ENCODE data around the gene TET1. TPM values are rescaled to one million over a fixed set of nuclear protein-coding genes. Genes with fewer than 3 reads are reported as not detected.
"Not testable (repeated sequence)": the region's sequence is repeated elsewhere in the genome, so short reads cannot be mapped to it uniquely, and the experiment has no call there.

Gene TET1
- total RNA-seq, 2 experiments from 2014 or later: 2.2 to 2.8 TPM

- CTCF ChIA-PET: no interaction called here
- DNase-seq (no peak), ATAC-seq (no peak)
- no peak overlapping the region for H3K27ac Mint-ChIP-seq
- H3K4me3 Mint-ChIP-seq: no peak overlapping the region
- H3K27me3 Mint-ChIP-seq: no peaks in the 10 kb centered on the region
- no peaks in the 10 kb centered on the region for H3K9me3 Mint-ChIP-seq (ENCODE audit: low read depth)
- no peaks in the 10 kb centered on the region for H3K36me3 Mint-ChIP-seq
- H3K4me1 Mint-ChIP-seq: no peaks in the 10 kb centered on the region
Measured at GRCh38 chr10:68578974-68579373, 18.8 kb downstream of the TET1 start.

GRCh38 chr10:68584187-68584586, 24.1 kb downstream of the TET1 start:
- H3K9me3 Mint-ChIP-seq (ENCODE audit: low read depth); H3K27ac Mint-ChIP-seq; CTCF ChIA-PET; H3K27me3 Mint-ChIP-seq; H3K4me3 Mint-ChIP-seq; H3K36me3 Mint-ChIP-seq; ATAC-seq; DNase-seq: not testable (repeated sequence)
- peaks cover 12% of the 10 kb centered on the region for H3K4me1 Mint-ChIP-seq

- ATAC-seq (no peak), DNase-seq (no peak)
- H3K36me3 Mint-ChIP-seq: no peaks in the 10 kb centered on the region
- peaks cover 12% of the 10 kb centered on the region for H3K4me1 Mint-ChIP-seq
- no peaks in the 10 kb centered on the region for H3K9me3 Mint-ChIP-seq (ENCODE audit: low read depth)
- H3K4me3 Mint-ChIP-seq: no peak overlapping the region
- H3K27me3 Mint-ChIP-seq: no peaks in the 10 kb centered on the region
- CTCF ChIA-PET: interaction anchor here (1.6 kb wide), 1 partner anchor 36 kb away, joined by 3 read pairs; no protein-coding TSS in a partner anchor
- no peak overlapping the region for H3K27ac Mint-ChIP-seq
Measured at GRCh38 chr10:68586606-68587305, 26.6 kb downstream of the TET1 start.

- DNase-seq (no peak), ATAC-seq (no peak)
- Mint-ChIP-seq H3K27ac (no peak overlapping the region), H3K27me3 (no peaks in the 10 kb centered on the region), H3K4me3 (no peak overlapping the region), H3K36me3 (no peaks in the 10 kb centered on the region), H3K9me3 (ENCODE audit: low read depth) (no peaks in the 10 kb centered on the region), H3K4me1 (peaks cover 4% of the 10 kb centered on the region)
- CTCF ChIA-PET: interaction anchor here (0.6 kb wide), 1 partner anchor 10 kb away, joined by 3 read pairs; no protein-coding TSS in a partner anchor
Measured at GRCh38 chr10:68594405-68594804, 34.3 kb downstream of the TET1 start.

- no peaks in the 10 kb centered on the region for H3K9me3 Mint-ChIP-seq (ENCODE audit: low read depth)
- no peak overlapping the region for H3K4me3 Mint-ChIP-seq
Measured at GRCh38 chr10:68595513-68595912, 35.4 kb downstream of the TET1 start.

GRCh38 chr10:68597407-68597806, 37.3 kb downstream of the TET1 start:
- Mint-ChIP-seq H3K4me3 (no peak overlapping the region), H3K27me3 (no peaks in the 10 kb centered on the region), H3K4me1 (peaks cover 29% of the 10 kb centered on the region), H3K36me3 (peaks cover 4% of the 10 kb centered on the region), H3K9me3 (ENCODE audit: low read depth) (no peaks in the 10 kb centered on the region), H3K27ac (no peak overlapping the region)
- CTCF ChIA-PET: interaction anchor here (1.5 kb wide), 1 partner anchor 38 kb away, joined by 3 read pairs; no protein-coding TSS in a partner anchor
- no peak for DNase-seq
- no peak for ATAC-seq

More at GRCh38 chr10:68595513-68595912, 35.4 kb downstream of the TET1 start:
- CTCF ChIA-PET: no interaction called here
- no peak for ATAC-seq
- Mint-ChIP-seq H3K4me1 (peaks cover 14% of the 10 kb centered on the region), H3K27ac (no peak overlapping the region), H3K27me3 (no peaks in the 10 kb centered on the region), H3K36me3 (no peaks in the 10 kb centered on the region)
- DNase-seq: no peak

GRCh38 chr10:68598978-68599770, 39.0 kb downstream of the TET1 start:
- CTCF ChIA-PET: interaction anchor here (1.4 to 1.8 kb wide), 2 partner anchors 8 to 49 kb away, joined by 6 to 7 read pairs; no protein-coding TSS in a partner anchor
- H3K4me3 Mint-ChIP-seq: no peak overlapping the region
- H3K27me3 Mint-ChIP-seq: no peaks in the 10 kb centered on the region
- peaks cover 33% of the 10 kb centered on the region for H3K4me1 Mint-ChIP-seq
- H3K36me3 Mint-ChIP-seq: peaks cover 8% of the 10 kb centered on the region
- no peak overlapping the region for H3K27ac Mint-ChIP-seq
- ATAC-seq: no peak
- no peak for DNase-seq
- H3K9me3 Mint-ChIP-seq (ENCODE audit: low read depth): no peaks in the 10 kb centered on the region

GRCh38 chr10:68599771-68600040, 39.6 kb downstream of the TET1 start:
- Mint-ChIP-seq H3K27ac (peak overlapping the region; percentile 86), H3K4me3 (peak overlapping the region; percentile 78)
- CTCF ChIA-PET: interaction anchor here (1.0 to 1.8 kb wide), 6 partner anchors 9 to 302 kb away, joined by 3 to 7 read pairs (median 5); no protein-coding TSS in a partner anchor

GRCh38 chr10:68600041-68600778, 40.1 kb downstream of the TET1 start:
- CTCF ChIA-PET: interaction anchor here (1.0 to 1.8 kb wide), 8 partner anchors 10 to 302 kb away, joined by 3 to 6 read pairs (median 4); partner anchors contain the start of genes STOX1 and TET1
- H3K36me3 Mint-ChIP-seq: peaks cover 8% of the 10 kb centered on the region
- H3K4me3 Mint-ChIP-seq: peak overlapping the region; percentile 78
- peak; percentile 83 for DNase-seq
- peak; percentile 97 for ATAC-seq
- H3K27ac Mint-ChIP-seq: peak overlapping the region; percentile 86
- no peaks in the 10 kb centered on the region for H3K27me3 Mint-ChIP-seq
- peaks cover 30% of the 10 kb centered on the region for H3K4me1 Mint-ChIP-seq
- no peaks in the 10 kb centered on the region for H3K9me3 Mint-ChIP-seq (ENCODE audit: low read depth)

More at GRCh38 chr10:68599771-68600040, 39.6 kb downstream of the TET1 start:
- DNase-seq (no peak), ATAC-seq (no peak)
- Mint-ChIP-seq H3K36me3 (peaks cover 8% of the 10 kb centered on the region), H3K4me1 (peaks cover 30% of the 10 kb centered on the region), H3K27me3 (no peaks in the 10 kb centered on the region), H3K9me3 (ENCODE audit: low read depth) (no peaks in the 10 kb centered on the region)

GRCh38 chr10:68601501-68602265, 41.5 kb downstream of the TET1 start:
- DNase-seq (no peak), ATAC-seq (no peak)
- Mint-ChIP-seq H3K4me3 (peak overlapping the region; percentile 78), H3K27ac (peak overlapping the region; percentile 50), H3K4me1 (peaks cover 30% of the 10 kb centered on the region), H3K27me3 (no peaks in the 10 kb centered on the region), H3K9me3 (ENCODE audit: low read depth) (no peaks in the 10 kb centered on the region), H3K36me3 (peaks cover 8% of the 10 kb centered on the region)
- CTCF ChIA-PET: interaction anchor here (0.6 to 1.8 kb wide), 5 partner anchors 38 to 879 kb away, joined by 3 to 6 read pairs (median 4); partner anchors contain the start of gene RUFY2

- CTCF ChIA-PET: no interaction called here
- no peaks in the 10 kb centered on the region for H3K27me3 Mint-ChIP-seq
- no peaks in the 10 kb centered on the region for H3K9me3 Mint-ChIP-seq (ENCODE audit: low read depth)
- H3K36me3 Mint-ChIP-seq: peaks cover 8% of the 10 kb centered on the region
- DNase-seq (no peak), ATAC-seq (no peak)
- H3K4me3 Mint-ChIP-seq: peak overlapping the region; percentile 78
- H3K4me1 Mint-ChIP-seq: peaks cover 30% of the 10 kb centered on the region
- H3K27ac Mint-ChIP-seq: no peak overlapping the region
Measured at GRCh38 chr10:68602434-68602833, 42.3 kb downstream of the TET1 start.

GRCh38 chr10:68603766-68604165, 43.6 kb downstream of the TET1 start:
- Mint-ChIP-seq H3K4me1 (peaks cover 30% of the 10 kb centered on the region), H3K27me3 (no peaks in the 10 kb centered on the region), H3K27ac (no peak overlapping the region), H3K36me3 (peaks cover 9% of the 10 kb centered on the region), H3K9me3 (ENCODE audit: low read depth) (no peaks in the 10 kb centered on the region), H3K4me3 (no peak overlapping the region)
- CTCF ChIA-PET: no interaction called here
- ATAC-seq (no peak), DNase-seq (no peak)

Measured in activated CD8-positive, alpha-beta memory T cell treated with anti-CD3 and anti-CD28 coated beads, Interleukin-2, amount 10 ng/mL, durations not matched to agents 7 days and 5 days (primary cell).